BJ (cell line): ENCODE measurements around the gene SLC4A2. TPM values are rescaled to one million over a fixed set of nuclear protein-coding genes. Genes with fewer than 3 reads are reported as not detected.
A peak's percentile ranks its signal among the peaks of the same experiment; 100 is the strongest.

Source experiments
- CTCF ChIA-PET: fragments of 350-600 bp; formaldehyde crosslinking; extraction: SDS; loops from one replicate; lab custom pipeline; 2021; ENCODE audit warnings: antibody characterized with exemption, inconsistent platforms; lab: Yijun Ruan, JAX
- POLR2A ChIA-PET: fragments of 300-600 bp; sonication (Branson Sonifier 250); formaldehyde crosslinking; extraction: SDS; loops from one replicate; lab custom pipeline; 2021; ENCODE audit warnings: antibody characterized with exemption; lab: Charles Lee
- DNase-seq: peaks from one replicate; pipeline ENCODE4 v3.0.0-alpha.2; 2011; ENCODE audit warnings: low read depth
- H3K27me3 ChIP-seq: 2 replicates; pipeline ENCODE4 v1.6.0; 2011; ENCODE audit warnings: low read length; ENCODE audit not compliant: control insufficient read depth, insufficient read depth
- H3K36me3 ChIP-seq: 2 replicates; pipeline ENCODE4 v1.5.1; 2011; ENCODE audit warnings: low read length; ENCODE audit not compliant: control insufficient read depth, insufficient read depth
- H3K4me3 ChIP-seq: 2 replicates; pipeline ENCODE4 v1.5.1; 2011; ENCODE audit warnings: low read depth, mild to moderate bottlenecking, control low read depth, low read length
- polyA plus RNA-seq: library from polyadenylated mRNA; depleted of rRNA; stranded (reverse); fragments of >200 nt; gene quantifications from 2 replicates; pipeline ENCODE4 v1.2.3, GENCODE V29; 2011
- TF ChIP-seq, protein P1 (sequence below): IDR thresholded peaks from 2 replicates; pipeline ENCODE4 v1.5.1; 2011; ENCODE audit warnings: low read depth, mild to moderate bottlenecking, control low read depth, inconsistent platforms, low read length, moderate library complexity; ENCODE audit not compliant: insufficient read depth

SLC4A2 gene
- polyA plus RNA-seq, 1 experiment: 86.1 TPM

- Histone ChIP-seq H3K4me3 (peak overlapping the region; percentile 84), H3K36me3 (no peaks in the 10 kb centered on the region; the same call in 1 of the 2 replicates), H3K27me3 (no peaks in the 10 kb centered on the region)
- TF ChIP-seq, protein P1, sequence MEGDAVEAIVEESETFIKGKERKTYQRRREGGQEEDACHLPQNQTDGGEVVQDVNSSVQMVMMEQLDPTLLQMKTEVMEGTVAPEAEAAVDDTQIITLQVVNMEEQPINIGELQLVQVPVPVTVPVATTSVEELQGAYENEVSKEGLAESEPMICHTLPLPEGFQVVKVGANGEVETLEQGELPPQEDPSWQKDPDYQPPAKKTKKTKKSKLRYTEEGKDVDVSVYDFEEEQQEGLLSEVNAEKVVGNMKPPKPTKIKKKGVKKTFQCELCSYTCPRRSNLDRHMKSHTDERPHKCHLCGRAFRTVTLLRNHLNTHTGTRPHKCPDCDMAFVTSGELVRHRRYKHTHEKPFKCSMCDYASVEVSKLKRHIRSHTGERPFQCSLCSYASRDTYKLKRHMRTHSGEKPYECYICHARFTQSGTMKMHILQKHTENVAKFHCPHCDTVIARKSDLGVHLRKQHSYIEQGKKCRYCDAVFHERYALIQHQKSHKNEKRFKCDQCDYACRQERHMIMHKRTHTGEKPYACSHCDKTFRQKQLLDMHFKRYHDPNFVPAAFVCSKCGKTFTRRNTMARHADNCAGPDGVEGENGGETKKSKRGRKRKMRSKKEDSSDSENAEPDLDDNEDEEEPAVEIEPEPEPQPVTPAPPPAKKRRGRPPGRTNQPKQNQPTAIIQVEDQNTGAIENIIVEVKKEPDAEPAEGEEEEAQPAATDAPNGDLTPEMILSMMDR: no peak
- ChIA-PET CTCF (interaction anchor here (1.0 to 2.9 kb wide), 7 partner anchors 8 to 84 kb away, joined by 4 to 22 read pairs (median 7); partner anchors contain the start of gene TMUB1), POLR2A (interaction anchor here (1.0 to 1.3 kb wide), 2 partner anchors 9 to 81 kb away, joined by 3 to 4 read pairs; no protein-coding TSS in a partner anchor)
- DNase-seq: no peak
These were observed 30.4 kb upstream of the SLC4A2 start for GRCh38 chr7:151028948-151029501.

DNA sequence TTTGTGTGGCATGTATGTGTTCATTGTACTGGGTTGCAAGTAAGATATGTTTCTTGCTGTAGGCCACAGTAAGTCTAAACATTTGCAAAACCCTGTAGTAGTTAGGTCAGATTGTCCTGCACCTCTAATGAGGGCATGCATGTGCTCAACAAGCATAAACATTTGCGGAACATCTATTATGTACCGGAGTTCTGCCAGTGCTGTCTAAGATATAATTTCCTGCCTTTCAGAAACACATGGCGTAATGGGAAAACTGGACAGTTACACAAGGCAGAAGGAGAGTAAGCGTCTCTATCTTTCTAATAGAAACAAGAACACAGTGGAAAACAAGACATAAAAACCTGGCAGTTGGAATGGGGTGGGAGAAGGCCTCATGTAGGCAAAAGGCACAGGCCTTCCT, 28.4 kb upstream of the SLC4A2 start:
- DNase-seq: no peak
- POLR2A ChIA-PET: no interaction called here
- no peak overlapping the region for H3K4me3 ChIP-seq
- H3K36me3 ChIP-seq: peaks cover 3% of the 10 kb centered on the region
- H3K27me3 ChIP-seq: no peaks in the 10 kb centered on the region
- TF ChIP-seq, protein P1: no peak
- CTCF ChIA-PET: interaction anchor here (1.8 to 3.0 kb wide), 2 partner anchors 12 to 80 kb away, joined by 8 to 12 read pairs; no protein-coding TSS in a partner anchor

- ChIA-PET CTCF (interaction anchor here (0.6 to 3.0 kb wide), 5 partner anchors 14 to 143 kb away, joined by 3 to 12 read pairs (median 4); partner anchors contain the start of gene SLC4A2), POLR2A (no interaction called here)
- Histone ChIP-seq H3K36me3 (peaks cover 10% of the 10 kb centered on the region), H3K27me3 (no peaks in the 10 kb centered on the region), H3K4me3 (no peak overlapping the region)
- no peak for DNase-seq
- TF ChIP-seq, protein P1: no peak
These were observed 26.2 kb upstream of the SLC4A2 start for GRCh38 chr7:151032936-151033863.

- CTCF ChIA-PET: interaction anchor here (0.9 to 1.3 kb wide), 2 partner anchors 15 to 25 kb away, joined by 3 to 4 read pairs; partner anchors contain the start of gene SLC4A2
- Histone ChIP-seq H3K4me3 (no peak overlapping the region), H3K36me3 (peaks cover 10% of the 10 kb centered on the region), H3K27me3 (no peaks in the 10 kb centered on the region)
- POLR2A ChIA-PET: no interaction called here
- TF ChIP-seq, protein P1: no peak
- DNase-seq: no peak
These were observed 25.5 kb upstream of the SLC4A2 start for GRCh38 chr7:151033864-151034249.
